DOHH2 (cell line): ENCODE measurements around the gene HES7.

Source experiments
- EZH2phosphoT487 ChIP-seq: fragments of 200-600 bp; sonication (generic); IDR thresholded peaks from 2 replicates; pipeline ENCODE4 v1.6.1; 2017; ENCODE audit warnings: borderline replicate concordance, mild to moderate bottlenecking, antibody characterized with exemption, low read length, moderate library complexity, mixed read lengths
- TF ChIP-seq, protein P1 (sequence below): fragments of 200-600 bp; sonication (generic); IDR thresholded peaks from one replicate; pipeline ENCODE4 v1.5.1; 2014; ENCODE audit warnings: antibody characterized with exemption, mild to moderate bottlenecking, low read depth, low read length; ENCODE audit not compliant: poor library complexity, severe bottlenecking

- TF ChIP-seq, protein P1, sequence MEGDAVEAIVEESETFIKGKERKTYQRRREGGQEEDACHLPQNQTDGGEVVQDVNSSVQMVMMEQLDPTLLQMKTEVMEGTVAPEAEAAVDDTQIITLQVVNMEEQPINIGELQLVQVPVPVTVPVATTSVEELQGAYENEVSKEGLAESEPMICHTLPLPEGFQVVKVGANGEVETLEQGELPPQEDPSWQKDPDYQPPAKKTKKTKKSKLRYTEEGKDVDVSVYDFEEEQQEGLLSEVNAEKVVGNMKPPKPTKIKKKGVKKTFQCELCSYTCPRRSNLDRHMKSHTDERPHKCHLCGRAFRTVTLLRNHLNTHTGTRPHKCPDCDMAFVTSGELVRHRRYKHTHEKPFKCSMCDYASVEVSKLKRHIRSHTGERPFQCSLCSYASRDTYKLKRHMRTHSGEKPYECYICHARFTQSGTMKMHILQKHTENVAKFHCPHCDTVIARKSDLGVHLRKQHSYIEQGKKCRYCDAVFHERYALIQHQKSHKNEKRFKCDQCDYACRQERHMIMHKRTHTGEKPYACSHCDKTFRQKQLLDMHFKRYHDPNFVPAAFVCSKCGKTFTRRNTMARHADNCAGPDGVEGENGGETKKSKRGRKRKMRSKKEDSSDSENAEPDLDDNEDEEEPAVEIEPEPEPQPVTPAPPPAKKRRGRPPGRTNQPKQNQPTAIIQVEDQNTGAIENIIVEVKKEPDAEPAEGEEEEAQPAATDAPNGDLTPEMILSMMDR: no peak
- no peak for TF ChIP-seq EZH2phosphoT487
Observed at GRCh38 chr17:8074554-8074953, 49.4 kb downstream of the HES7 start.
